Vagina (tissue), 2 donors: Measurements from ENCODE around the gene DAZAP1.

Source experiments
- POLR2A ChIP-seq, 2 donors: fragments of 450-650 bp; IDR thresholded peaks; one replicate each; pipeline ENCODE4 v1.6.1; 2017; ENCODE audit warnings: antibody characterized with exemption in 2 of 2, mild to moderate bottlenecking in 2 of 2, moderate library complexity in 2 of 2
- TF ChIP-seq, protein P1 (sequence below), 3 experiments: fragments of 450-650 bp in 2 of 3; fragments of 200-600 bp in 1 of 3; sonication (generic) in 1 of 3; IDR thresholded peaks; one replicate each; pipeline ENCODE4 v1.5.1; 2017 to 2019; ENCODE audit warnings: antibody characterized with exemption in 3 of 3, mild to moderate bottlenecking in 2 of 3, moderate library complexity in 2 of 3

- TF ChIP-seq, protein P1, sequence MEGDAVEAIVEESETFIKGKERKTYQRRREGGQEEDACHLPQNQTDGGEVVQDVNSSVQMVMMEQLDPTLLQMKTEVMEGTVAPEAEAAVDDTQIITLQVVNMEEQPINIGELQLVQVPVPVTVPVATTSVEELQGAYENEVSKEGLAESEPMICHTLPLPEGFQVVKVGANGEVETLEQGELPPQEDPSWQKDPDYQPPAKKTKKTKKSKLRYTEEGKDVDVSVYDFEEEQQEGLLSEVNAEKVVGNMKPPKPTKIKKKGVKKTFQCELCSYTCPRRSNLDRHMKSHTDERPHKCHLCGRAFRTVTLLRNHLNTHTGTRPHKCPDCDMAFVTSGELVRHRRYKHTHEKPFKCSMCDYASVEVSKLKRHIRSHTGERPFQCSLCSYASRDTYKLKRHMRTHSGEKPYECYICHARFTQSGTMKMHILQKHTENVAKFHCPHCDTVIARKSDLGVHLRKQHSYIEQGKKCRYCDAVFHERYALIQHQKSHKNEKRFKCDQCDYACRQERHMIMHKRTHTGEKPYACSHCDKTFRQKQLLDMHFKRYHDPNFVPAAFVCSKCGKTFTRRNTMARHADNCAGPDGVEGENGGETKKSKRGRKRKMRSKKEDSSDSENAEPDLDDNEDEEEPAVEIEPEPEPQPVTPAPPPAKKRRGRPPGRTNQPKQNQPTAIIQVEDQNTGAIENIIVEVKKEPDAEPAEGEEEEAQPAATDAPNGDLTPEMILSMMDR (IDR thresholded peaks at IDR 0.05): no peak
- no peak for TF ChIP-seq POLR2A (IDR thresholded peaks at IDR 0.05)
Measured at GRCh38 chr19:1473085-1473851, 65.9 kb downstream of the DAZAP1 start.
